ENCODE measurements around the gene SERINC4. TPM values are rescaled to one million over a fixed set of nuclear protein-coding genes. Genes with fewer than 3 reads are reported as not detected.

Gene SERINC4
- total and polyA plus RNA-seq, 9 of the 15 experiments (the other 6 are each of a cell fraction or from before 2014, with no cell fraction given), result 0.14 to 0.86 (median 0.18) TPM; not detected in 2

- TF ChIP-seq SPI1 (IDR thresholded peaks at IDR 0.05; ENCODE audit: borderline replicate concordance, low read depth, low read length), result peak; percentile 56; the same call in 1 of the 2 replicates
- TF ChIP-seq ID3 (CRISPR knock-in tag; IDR thresholded peaks at IDR 0.05), result no peak
- no peak for TF ChIP-seq ID3 (tag; IDR thresholded peaks at IDR 0.05)
- 0 out of 2 replicates have a peak, but pooled peaks have one; percentile 24 for TF ChIP-seq JUNB (CRISPR knock-in tag; conservative IDR thresholded peaks at IDR 0.05)
- no peak for TF ChIP-seq ZNF431 (CRISPR knock-in tag; IDR thresholded peaks at IDR 0.05)
- peak; percentile 98 for TF ChIP-seq POLR2B (IDR thresholded peaks at IDR 0.05; ENCODE audit: low read depth, partially characterized antibody)
- TF ChIP-seq, protein P1, sequence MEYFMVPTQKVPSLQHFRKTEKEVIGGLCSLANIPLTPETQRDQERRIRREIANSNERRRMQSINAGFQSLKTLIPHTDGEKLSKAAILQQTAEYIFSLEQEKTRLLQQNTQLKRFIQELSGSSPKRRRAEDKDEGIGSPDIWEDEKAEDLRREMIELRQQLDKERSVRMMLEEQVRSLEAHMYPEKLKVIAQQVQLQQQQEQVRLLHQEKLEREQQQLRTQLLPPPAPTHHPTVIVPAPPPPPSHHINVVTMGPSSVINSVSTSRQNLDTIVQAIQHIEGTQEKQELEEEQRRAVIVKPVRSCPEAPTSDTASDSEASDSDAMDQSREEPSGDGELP (CRISPR knock-in tag; IDR thresholded peaks at IDR 0.05; ENCODE audit: borderline replicate concordance), result peak; percentile 62; the same call in 1 of the 2 replicates
- 0 out of 2 replicates have a peak, but pooled peaks have one; percentile 19 for TF ChIP-seq NFATC3 (IDR thresholded peaks at IDR 0.05)
- peak; percentile 87 for TF ChIP-seq TAF9B (IDR thresholded peaks at IDR 0.05; ENCODE audit: partially characterized antibody)
- TF ChIP-seq RBFOX2 (IDR thresholded peaks at IDR 0.05; ENCODE audit: low read depth, low read length), result peak; percentile 92
- TF ChIP-seq ZFX (CRISPR knock-in tag; IDR thresholded peaks at IDR 0.05), result peak; percentile 49
- peak; percentile 75; the same call in 1 of the 2 replicates for TF ChIP-seq SIN3B (IDR thresholded peaks at IDR 0.05; ENCODE audit: low read depth)
- TF ChIP-seq E4F1 (CRISPR knock-in tag; IDR thresholded peaks at IDR 0.05; ENCODE audit: borderline replicate concordance), result no peak
- TF ChIP-seq ATF1 (CRISPR knock-in tag; IDR thresholded peaks at IDR 0.05), result no peak
- TF ChIP-seq ATF1 (tag; IDR thresholded peaks at IDR 0.05), result peak; percentile 80
- 0 out of 2 replicates have a peak, but pooled peaks have one; percentile 58 for TF ChIP-seq GTF2E2 (tag; IDR thresholded peaks at IDR 0.05)
- no peak for TF ChIP-seq MIER1 (IDR thresholded peaks at IDR 0.05; ENCODE audit: low read depth)
- 0 out of 2 replicates have a peak, but pooled peaks have one; percentile 25 for TF ChIP-seq ZNF143 (CRISPR knock-in tag; IDR thresholded peaks at IDR 0.05)
- peak in 1 of 2 experiments; percentile 97; a peak in 2 of 4 replicates for TF ChIP-seq HDAC1 (IDR thresholded peaks at IDR 0.05)
- peak; percentile 61; the same call in 1 of the 2 replicates for TF ChIP-seq CREB1 (IDR thresholded peaks at IDR 0.05)
- peak; percentile 52; the same call in 1 of the 2 replicates for TF ChIP-seq CREB1 (CRISPR knock-in tag; IDR thresholded peaks at IDR 0.05)
- peak; percentile 16; the same call in 1 of the 2 replicates for TF ChIP-seq DPF2 (IDR thresholded peaks at IDR 0.05)
- TF ChIP-seq NFIC (IDR thresholded peaks at IDR 0.05), result peak; percentile 58
Observed at GRCh38 chr15:43800286-43801141, 494 bp upstream of the SERINC4 start, which contains the start of gene HYPK (continued).
